ENCODE data around the gene SYT10.
A peak's percentile ranks its signal among the peaks of the same experiment; 100 is the strongest.

Gene SYT10

GRCh38 chr12:33439587-33440011 lies at the start of gene SYT10:
Gene SYT10 (minus strand): TSS chr12:33439819. CDS start chr12:33439522, 297 bp downstream.
- H3K4me3 ChIP-seq (ENCODE audit: low read depth, low read length): peak within 1 kb of the TSS; percentile 23
- TF ChIP-seq CTCF (IDR thresholded peaks at IDR 0.05; ENCODE audit: borderline replicate concordance, insufficient read depth, low read depth, low read length): no peak

- TF ChIP-seq CTCF (IDR thresholded peaks at IDR 0.05; ENCODE audit: borderline replicate concordance, insufficient read depth, low read depth, low read length): no peak
- no peak overlapping the region for H3K4me3 ChIP-seq (ENCODE audit: low read depth, low read length)
Measured at GRCh38 chr12:33488036-33488435, 48.4 kb upstream of the SYT10 start.

GRCh38 chr12:33486058-33486457 lies 46.4 kb upstream of the SYT10 start:
- H3K4me3 ChIP-seq (ENCODE audit: low read depth, low read length): no peak overlapping the region
- no peak for TF ChIP-seq CTCF (IDR thresholded peaks at IDR 0.05; ENCODE audit: borderline replicate concordance, insufficient read depth, low read depth, low read length)

GRCh38 chr12:33484161-33484560 lies 44.5 kb upstream of the SYT10 start:
- H3K4me3 ChIP-seq (ENCODE audit: low read depth, low read length): no peak overlapping the region
- TF ChIP-seq CTCF (IDR thresholded peaks at IDR 0.05; ENCODE audit: borderline replicate concordance, insufficient read depth, low read depth, low read length): no peak

- TF ChIP-seq CTCF (IDR thresholded peaks at IDR 0.05; ENCODE audit: borderline replicate concordance, insufficient read depth, low read depth, low read length): no peak
- H3K4me3 ChIP-seq (ENCODE audit: low read depth, low read length): no peak overlapping the region
Measured at GRCh38 chr12:33480366-33480765, 40.7 kb upstream of the SYT10 start.

GRCh38 chr12:33476058-33476457 lies 36.4 kb upstream of the SYT10 start:
- TF ChIP-seq CTCF (IDR thresholded peaks at IDR 0.05; ENCODE audit: borderline replicate concordance, insufficient read depth, low read depth, low read length): no peak
- H3K4me3 ChIP-seq (ENCODE audit: low read depth, low read length): no peak overlapping the region

- TF ChIP-seq CTCF (IDR thresholded peaks at IDR 0.05; ENCODE audit: borderline replicate concordance, insufficient read depth, low read depth, low read length): no peak
- no peak overlapping the region for H3K4me3 ChIP-seq (ENCODE audit: low read depth, low read length)
Measured at GRCh38 chr12:33472299-33472698, 32.7 kb upstream of the SYT10 start.
